ENCODE measurements around the gene CDCA4. TPM values are rescaled to one million over a fixed set of nuclear protein-coding genes. Genes with fewer than 3 reads are reported as not detected.

Gene CDCA4
- total and polyA plus RNA-seq, 2 donors (not counting 3 experiments of a cell fraction or from before 2014, with no cell fraction given), result 29.9 to 44.5 TPM

- no peaks in the 10 kb centered on the region for H4K20me1 ChIP-seq (replicated peaks; ENCODE audit: control insufficient read depth, extremely low read depth, insufficient read depth, low read length)
- TF ChIP-seq MAX (IDR thresholded peaks at IDR 0.05; ENCODE audit: insufficient read depth, insufficient read length), result no peak
- no peak for TF ChIP-seq POLR2AphosphoS5 (IDR thresholded peaks at IDR 0.05; ENCODE audit: insufficient read depth, low read depth, low read length)
- no peak for TF ChIP-seq FOS (IDR thresholded peaks at IDR 0.05; ENCODE audit: borderline replicate concordance, insufficient read depth, low read length)
- no TSS peak for BruUV-seq (replicated peaks)
- no peaks in the 10 kb centered on the region for H3K4me1 ChIP-seq (ENCODE audit: control insufficient read depth, extremely low read depth, insufficient read depth, low read length)
- POLR2A ChIA-PET, result no interaction called here
- H3K36me3 ChIP-seq (ENCODE audit: control insufficient read depth in 2 of 2, extremely low read depth in 1 of 2, insufficient read depth in 2 of 2, low read length in 2 of 2), result no peaks in the 10 kb centered on the region
- H3K9me3 ChIP-seq (replicated peaks; ENCODE audit: control insufficient read depth, insufficient read depth, low read length), result no peaks in the 10 kb centered on the region
- H3K9ac ChIP-seq (replicated peaks; ENCODE audit: extremely low read depth, insufficient read depth, low read length), result no peak overlapping the region
- dilution Hi-C loops (cut with MboI; ENCODE audit: extremely low pct_ligation_motif_present, low sequenced_read_pairs), result no loop called here
- intact Hi-C loops (cut with micrococcal nuclease), result no loop called here
- no peaks in the 10 kb centered on the region for H3K79me2 ChIP-seq (ENCODE audit: control insufficient read depth, insufficient read depth, low read length)
- DNase-seq (ENCODE audit: low read depth, low spot score), result no peak
- H3K4me3 ChIP-seq (replicated peaks in 1 of 3; ENCODE audit: insufficient read depth in 1 of 3, low read depth in 1 of 3, low read length in 3 of 3), result no peak overlapping the region
- no peak overlapping the region for H3K4me2 ChIP-seq (ENCODE audit: insufficient read depth, low read length)
- H3K9me1 ChIP-seq (replicated peaks; ENCODE audit: control insufficient read depth, extremely low read depth, insufficient read depth, low read length), result no peaks in the 10 kb centered on the region
- peaks cover 3 to 9% of the 10 kb centered on the region in 2 experiments for H3K27me3 ChIP-seq (ENCODE audit: control insufficient read depth in 2 of 2, insufficient read depth in 2 of 2, low read length in 2 of 2)
- CTCF ChIA-PET, result interaction anchor here (0.6 to 5.3 kb wide), 22 partner anchors 10 to 305 kb away, joined by 3 to 97 read pairs (median 12); partner anchors contain the start of genes CDCA4 and CLBA1
- no peak overlapping the region for H2AFZ ChIP-seq (ENCODE audit: low read depth, low read length)
- H3K27ac ChIP-seq (ENCODE audit: insufficient read depth, low read depth, low read length), result no peak overlapping the region
- no peak for FAIRE-seq
Measured at GRCh38 chr14:105046891-105047282, 26.0 kb upstream of the CDCA4 start.

GRCh38 chr14:105045710-105046326 is 24.9 kb upstream of the CDCA4 start:
- peaks cover 3 to 9% of the 10 kb centered on the region in 2 experiments for H3K27me3 ChIP-seq (ENCODE audit: control insufficient read depth in 2 of 2, insufficient read depth in 2 of 2, low read length in 2 of 2)
- H3K9me1 ChIP-seq (replicated peaks; ENCODE audit: control insufficient read depth, extremely low read depth, insufficient read depth, low read length), result no peaks in the 10 kb centered on the region
- DNase-seq (ENCODE audit: low read depth, low spot score) (peak; percentile 81), FAIRE-seq (peak; percentile 89)
- H4K20me1 ChIP-seq (replicated peaks; ENCODE audit: control insufficient read depth, extremely low read depth, insufficient read depth, low read length), result no peaks in the 10 kb centered on the region
- H3K36me3 ChIP-seq (ENCODE audit: control insufficient read depth in 2 of 2, extremely low read depth in 1 of 2, insufficient read depth in 2 of 2, low read length in 2 of 2), result no peaks in the 10 kb centered on the region
- CTCF ChIA-PET, result interaction anchor here (0.7 to 5.3 kb wide), 38 partner anchors 9 to 306 kb away, joined by 3 to 97 read pairs (median 7); partner anchors contain the start of genes AHNAK2, CDCA4 and CLBA1
- no peaks in the 10 kb centered on the region for H3K79me2 ChIP-seq (ENCODE audit: control insufficient read depth, insufficient read depth, low read length)
- H2AFZ ChIP-seq (ENCODE audit: low read depth, low read length), result no peak overlapping the region
- dilution Hi-C loops (cut with MboI; ENCODE audit: extremely low pct_ligation_motif_present, low sequenced_read_pairs) (no loop called here), intact Hi-C loops (cut with micrococcal nuclease) (loop anchor here (1.0 to 2.0 kb wide), 5 partner anchors 19 to 150 kb away; no protein-coding TSS in a partner anchor)
- no TSS peak for BruUV-seq (replicated peaks)
- no peak for TF ChIP-seq MAX (IDR thresholded peaks at IDR 0.05; ENCODE audit: insufficient read depth, insufficient read length)
- TF ChIP-seq POLR2AphosphoS5 (IDR thresholded peaks at IDR 0.05; ENCODE audit: insufficient read depth, low read depth, low read length), result peak; percentile 67
- no peak for TF ChIP-seq FOS (IDR thresholded peaks at IDR 0.05; ENCODE audit: borderline replicate concordance, insufficient read depth, low read length)
- no peak for TF ChIP-seq MYC (IDR thresholded peaks at IDR 0.05; ENCODE audit: low read depth, low read length)
- TF ChIP-seq JUN (IDR thresholded peaks at IDR 0.05; ENCODE audit: borderline replicate concordance, insufficient read depth, insufficient read length, low read depth), result no peak
- TF ChIP-seq GATA2 (IDR thresholded peaks at IDR 0.05; ENCODE audit: insufficient read depth, insufficient read length, low read depth, low read length), result no peak
- TF ChIP-seq, protein P1, sequence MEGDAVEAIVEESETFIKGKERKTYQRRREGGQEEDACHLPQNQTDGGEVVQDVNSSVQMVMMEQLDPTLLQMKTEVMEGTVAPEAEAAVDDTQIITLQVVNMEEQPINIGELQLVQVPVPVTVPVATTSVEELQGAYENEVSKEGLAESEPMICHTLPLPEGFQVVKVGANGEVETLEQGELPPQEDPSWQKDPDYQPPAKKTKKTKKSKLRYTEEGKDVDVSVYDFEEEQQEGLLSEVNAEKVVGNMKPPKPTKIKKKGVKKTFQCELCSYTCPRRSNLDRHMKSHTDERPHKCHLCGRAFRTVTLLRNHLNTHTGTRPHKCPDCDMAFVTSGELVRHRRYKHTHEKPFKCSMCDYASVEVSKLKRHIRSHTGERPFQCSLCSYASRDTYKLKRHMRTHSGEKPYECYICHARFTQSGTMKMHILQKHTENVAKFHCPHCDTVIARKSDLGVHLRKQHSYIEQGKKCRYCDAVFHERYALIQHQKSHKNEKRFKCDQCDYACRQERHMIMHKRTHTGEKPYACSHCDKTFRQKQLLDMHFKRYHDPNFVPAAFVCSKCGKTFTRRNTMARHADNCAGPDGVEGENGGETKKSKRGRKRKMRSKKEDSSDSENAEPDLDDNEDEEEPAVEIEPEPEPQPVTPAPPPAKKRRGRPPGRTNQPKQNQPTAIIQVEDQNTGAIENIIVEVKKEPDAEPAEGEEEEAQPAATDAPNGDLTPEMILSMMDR (IDR thresholded peaks at IDR 0.05; ENCODE audit: extremely low read depth in 1 of 2, insufficient read depth in 1 of 2, low read depth in 1 of 2, low read length in 2 of 2), result peak; percentile 100
- TF ChIP-seq EZH2 (IDR thresholded peaks at IDR 0.05; ENCODE audit: borderline replicate concordance, low read depth, low read length, severe bottlenecking), result no peak
- TF ChIP-seq POLR2A (IDR thresholded peaks at IDR 0.05; ENCODE audit: low read depth, low read length), result no peak
- H3K27ac ChIP-seq (ENCODE audit: insufficient read depth, low read depth, low read length), result no peak overlapping the region
- no peak overlapping the region for H3K4me3 ChIP-seq (replicated peaks in 1 of 3; ENCODE audit: insufficient read depth in 1 of 3, low read depth in 1 of 3, low read length in 3 of 3)
- no peak overlapping the region for H3K9ac ChIP-seq (replicated peaks; ENCODE audit: extremely low read depth, insufficient read depth, low read length)
- POLR2A ChIA-PET, result no interaction called here
- no peak overlapping the region for H3K4me2 ChIP-seq (ENCODE audit: insufficient read depth, low read length)
- no peaks in the 10 kb centered on the region for H3K4me1 ChIP-seq (ENCODE audit: control insufficient read depth, extremely low read depth, insufficient read depth, low read length)
- H3K9me3 ChIP-seq (replicated peaks; ENCODE audit: control insufficient read depth, insufficient read depth, low read length), result no peaks in the 10 kb centered on the region
